Ishikawa (cell line): ENCODE results near the gene HBE1.

Experiments used
- CEBPB ChIP-seq: IDR thresholded peaks from 2 replicates; pipeline ENCODE4 v1.6.1; 2012
- CREB1 ChIP-seq: IDR thresholded peaks from 2 replicates; pipeline ENCODE4 v1.6.1; 2012; ENCODE audit warnings: low read depth
- EP300 ChIP-seq: IDR thresholded peaks from 2 replicates; pipeline ENCODE4 v1.6.1; 2012; ENCODE audit warnings: borderline replicate concordance
- TAF1 ChIP-seq: IDR thresholded peaks from 2 replicates; pipeline ENCODE4 v1.6.1; 2012; ENCODE audit warnings: low read depth, mild to moderate bottlenecking
- TEAD4 ChIP-seq: IDR thresholded peaks from 2 replicates; pipeline ENCODE4 v1.6.1; 2012

DNA sequence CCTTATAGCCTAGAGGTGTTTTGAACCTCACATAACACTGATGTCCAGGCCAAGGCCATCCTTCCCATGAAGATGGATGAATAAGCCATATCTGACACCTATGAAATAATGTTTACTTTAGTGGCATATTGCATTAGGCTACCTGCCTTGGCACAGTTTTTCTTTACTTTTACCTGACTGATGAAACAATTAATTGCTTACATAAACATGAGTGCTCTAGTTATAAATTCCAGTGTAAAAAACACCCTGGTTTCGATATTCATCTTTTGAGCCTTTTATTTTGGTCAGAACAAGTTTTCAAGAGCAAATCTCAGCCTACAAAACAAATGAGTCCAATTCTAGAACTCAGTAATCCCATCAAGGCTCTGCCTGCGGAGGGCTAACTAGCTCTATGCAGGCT is 7.0 kb upstream of the HBE1 start:
- TF ChIP-seq CEBPB (no peak), TAF1 (no peak), CREB1 (no peak), EP300 (no peak), TEAD4 (no peak)
